ENCODE results near the gene BCL7B.
A peak's percentile ranks its signal among the peaks of the same experiment; 100 is the strongest.
"Not testable (repeated sequence)": the region's sequence is repeated elsewhere in the genome, so short reads cannot be mapped to it uniquely, and the experiment has no call there.

The BCL7B gene

DNA sequence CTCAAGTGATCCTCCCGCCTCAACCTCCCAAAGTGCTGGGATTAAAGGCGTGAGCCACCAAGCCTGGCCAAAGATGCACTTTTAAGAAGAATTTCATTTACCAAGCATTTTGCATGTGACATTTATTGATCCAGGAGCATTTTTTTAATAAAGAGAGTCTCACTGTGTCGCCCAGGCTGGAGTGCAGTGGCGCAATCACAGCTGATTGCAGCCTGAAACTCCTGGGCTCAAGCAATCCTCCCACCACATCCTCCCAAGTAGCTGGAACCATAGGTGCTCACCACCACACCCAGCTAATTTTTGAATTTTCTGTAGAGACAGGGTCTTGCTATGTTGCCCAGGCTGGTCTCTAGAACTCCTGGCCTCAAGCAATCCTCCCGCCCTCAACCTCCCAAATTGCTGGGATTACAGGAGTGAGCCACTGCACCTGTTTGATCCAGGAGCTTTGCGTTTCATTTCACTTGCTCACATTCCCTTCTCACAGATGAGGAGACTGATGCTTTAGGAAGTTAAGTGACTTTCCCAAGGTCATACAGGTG, 25.2 kb upstream of the BCL7B start:
- DNase-seq (ENCODE audit: low spot score), result no peak
- in situ Hi-C loops (cut with MboI; ENCODE audit: low pct_unique_long_range_greater_than_20kb, low sequenced_read_pairs, unreplicated experiment), result no loop called here
- TF ChIP-seq, protein P1, sequence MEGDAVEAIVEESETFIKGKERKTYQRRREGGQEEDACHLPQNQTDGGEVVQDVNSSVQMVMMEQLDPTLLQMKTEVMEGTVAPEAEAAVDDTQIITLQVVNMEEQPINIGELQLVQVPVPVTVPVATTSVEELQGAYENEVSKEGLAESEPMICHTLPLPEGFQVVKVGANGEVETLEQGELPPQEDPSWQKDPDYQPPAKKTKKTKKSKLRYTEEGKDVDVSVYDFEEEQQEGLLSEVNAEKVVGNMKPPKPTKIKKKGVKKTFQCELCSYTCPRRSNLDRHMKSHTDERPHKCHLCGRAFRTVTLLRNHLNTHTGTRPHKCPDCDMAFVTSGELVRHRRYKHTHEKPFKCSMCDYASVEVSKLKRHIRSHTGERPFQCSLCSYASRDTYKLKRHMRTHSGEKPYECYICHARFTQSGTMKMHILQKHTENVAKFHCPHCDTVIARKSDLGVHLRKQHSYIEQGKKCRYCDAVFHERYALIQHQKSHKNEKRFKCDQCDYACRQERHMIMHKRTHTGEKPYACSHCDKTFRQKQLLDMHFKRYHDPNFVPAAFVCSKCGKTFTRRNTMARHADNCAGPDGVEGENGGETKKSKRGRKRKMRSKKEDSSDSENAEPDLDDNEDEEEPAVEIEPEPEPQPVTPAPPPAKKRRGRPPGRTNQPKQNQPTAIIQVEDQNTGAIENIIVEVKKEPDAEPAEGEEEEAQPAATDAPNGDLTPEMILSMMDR (IDR thresholded peaks at IDR 0.05; ENCODE audit: extremely low read depth, insufficient read depth, missing control alignments), result no peak

DNA sequence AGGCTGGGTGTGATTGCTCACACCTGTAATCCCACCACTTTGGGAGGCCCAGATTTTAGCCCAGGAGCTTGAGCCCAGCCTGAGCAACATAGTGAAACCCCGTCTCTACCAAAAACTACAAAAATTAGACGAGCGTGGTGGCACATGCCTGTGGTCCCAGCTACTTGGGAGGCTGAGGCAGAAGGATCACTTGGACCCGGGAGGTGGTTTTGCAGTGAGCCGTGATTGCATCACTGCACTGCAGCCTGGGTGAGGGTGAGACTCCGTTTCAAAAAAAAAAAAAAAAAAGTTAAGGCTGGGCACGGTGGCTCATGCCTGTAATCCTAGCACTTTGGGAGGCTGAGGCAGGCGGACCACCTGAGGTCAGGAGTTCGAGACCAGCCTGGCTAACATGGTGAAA, 23.5 kb upstream of the BCL7B start:
- DNase-seq (ENCODE audit: low spot score); in situ Hi-C loops (cut with MboI; ENCODE audit: low pct_unique_long_range_greater_than_20kb, low sequenced_read_pairs, unreplicated experiment): not testable (repeated sequence)

DNA sequence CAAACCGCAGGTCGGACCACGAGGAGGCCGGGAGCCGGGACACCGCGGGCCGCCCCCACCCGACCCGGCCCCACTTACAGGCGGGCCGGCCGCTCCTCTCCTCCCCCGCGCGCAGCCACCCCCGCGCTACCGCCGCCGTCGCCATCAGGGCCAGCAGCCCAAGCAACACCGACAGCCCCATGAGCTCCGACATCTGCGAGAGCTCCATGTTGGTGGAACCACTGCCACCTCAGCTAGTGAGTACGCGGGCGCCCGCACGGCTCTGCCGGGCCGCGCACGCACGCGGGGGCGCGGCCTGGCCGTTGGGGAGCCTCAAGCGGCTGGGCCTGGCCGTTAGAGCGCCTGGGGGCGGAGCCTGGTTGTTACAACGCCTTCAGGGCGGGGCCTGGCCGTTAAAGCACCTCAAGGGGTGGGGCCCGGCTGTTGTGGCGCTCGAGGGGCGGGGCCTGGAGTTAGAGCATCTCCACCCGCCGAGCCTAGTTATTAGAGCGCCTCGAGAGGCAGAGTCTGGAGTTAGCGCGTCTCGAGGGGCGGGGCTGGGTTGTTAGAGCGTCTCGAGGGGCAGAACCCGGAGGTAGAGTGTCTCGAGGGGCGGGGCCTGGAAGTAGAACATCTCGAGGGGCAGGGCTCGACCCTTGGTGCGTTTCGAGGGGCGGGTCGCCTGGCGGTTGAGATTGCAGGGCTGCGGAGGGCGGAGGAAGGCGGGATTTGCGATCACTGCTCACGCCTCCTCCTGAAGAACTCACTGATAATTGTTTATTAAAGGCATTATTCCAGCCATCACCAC, 21.0 kb upstream of the BCL7B start, which contains the start of gene TBL2:
Gene TBL2, minus strand, starts transcription at position 238 of the 787 bp plus-strand sequence. Its CDS starts 30 bp downstream, at position 208.
- TF ChIP-seq, protein P1 (IDR thresholded peaks at IDR 0.05; ENCODE audit: extremely low read depth, insufficient read depth, missing control alignments), result peak; percentile 27
- peak; percentile 100 for DNase-seq (ENCODE audit: low spot score)
- in situ Hi-C loops (cut with MboI; ENCODE audit: low pct_unique_long_range_greater_than_20kb, low sequenced_read_pairs, unreplicated experiment), result no loop called here

DNA sequence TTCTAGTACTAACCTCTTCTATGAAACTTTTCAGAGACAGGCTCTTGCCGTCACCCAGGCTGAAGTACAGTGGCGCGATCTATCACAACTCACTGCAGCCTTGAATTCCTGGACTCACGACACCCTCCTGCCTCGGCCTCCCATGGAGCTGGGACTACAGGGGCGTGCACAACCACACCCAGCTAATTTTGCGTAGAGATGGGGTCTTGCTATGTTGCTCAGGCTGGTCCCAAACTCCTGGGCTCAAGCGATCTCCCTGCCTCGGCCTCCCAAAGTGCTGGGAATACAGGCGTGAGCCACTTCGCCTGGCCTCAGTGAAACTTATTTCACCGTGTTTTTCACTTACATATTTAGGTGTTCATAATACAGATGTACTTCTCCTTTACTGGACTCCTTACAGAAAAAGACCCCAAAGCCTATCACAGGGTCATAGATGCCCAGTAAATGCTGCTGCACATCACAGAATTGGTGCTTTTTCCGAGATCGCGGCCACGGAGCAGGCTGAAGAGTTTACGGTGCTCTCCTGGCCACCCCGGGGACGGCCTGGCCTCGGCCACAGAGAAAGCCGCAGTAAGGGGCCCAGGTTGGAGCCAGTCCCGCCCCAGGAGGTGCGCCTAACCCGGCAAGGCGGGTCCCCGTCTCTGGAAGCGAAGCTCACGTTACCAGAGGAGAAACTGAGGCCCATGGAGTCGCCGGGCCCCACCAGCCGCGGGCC, 20.3 kb upstream of the BCL7B start:
- in situ Hi-C loops (cut with MboI; ENCODE audit: low pct_unique_long_range_greater_than_20kb, low sequenced_read_pairs, unreplicated experiment), result no loop called here
- TF ChIP-seq, protein P1 (IDR thresholded peaks at IDR 0.05; ENCODE audit: extremely low read depth, insufficient read depth, missing control alignments), result no peak
- DNase-seq (ENCODE audit: low spot score), result no peak

DNA sequence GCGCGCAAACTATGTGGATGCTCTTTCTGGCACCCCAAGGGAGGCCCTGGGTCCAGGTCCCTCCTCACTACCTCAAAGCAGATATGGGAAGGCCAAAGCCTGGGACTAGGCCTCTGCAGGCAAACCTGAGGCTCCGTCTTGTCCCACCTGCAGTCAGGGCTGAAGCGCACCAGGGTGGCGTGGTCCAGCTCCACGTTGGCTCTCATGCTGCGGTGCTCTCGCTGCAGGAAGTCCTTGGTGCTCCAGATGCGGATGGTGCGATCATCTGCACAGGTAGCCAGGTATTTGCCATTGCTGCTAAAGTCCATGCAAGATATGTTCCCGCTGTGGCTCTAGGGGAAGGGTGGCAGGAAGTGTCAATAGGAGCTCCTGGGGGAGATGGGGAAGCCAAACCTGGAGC, 16.3 kb upstream of the BCL7B start:
- DNase-seq (ENCODE audit: low spot score), result no peak
- in situ Hi-C loops (cut with MboI; ENCODE audit: low pct_unique_long_range_greater_than_20kb, low sequenced_read_pairs, unreplicated experiment), result no loop called here
- TF ChIP-seq, protein P1 (IDR thresholded peaks at IDR 0.05; ENCODE audit: extremely low read depth, insufficient read depth, missing control alignments), result no peak

DNA sequence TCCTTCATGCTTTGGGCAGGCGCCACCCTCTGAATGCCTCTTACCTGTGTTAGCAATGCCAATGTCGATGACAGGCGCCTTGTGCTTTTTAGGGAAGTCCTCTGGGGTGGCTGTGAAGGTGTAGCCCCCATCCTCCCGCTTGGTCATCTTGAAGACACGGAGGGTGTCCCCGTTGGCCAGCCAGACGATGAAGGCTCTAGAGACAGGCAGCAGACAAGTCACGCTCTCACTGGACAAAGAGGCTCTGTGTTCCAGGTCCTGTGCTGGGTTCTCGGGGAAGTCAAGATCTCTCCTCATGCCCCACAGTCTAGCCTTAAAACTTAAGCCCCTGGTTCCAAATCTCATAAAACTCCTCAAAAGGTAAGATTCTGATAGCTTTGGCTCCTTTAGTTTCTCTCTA, 15.8 kb upstream of the BCL7B start:
- in situ Hi-C loops (cut with MboI; ENCODE audit: low pct_unique_long_range_greater_than_20kb, low sequenced_read_pairs, unreplicated experiment), result no loop called here
- TF ChIP-seq, protein P1 (IDR thresholded peaks at IDR 0.05; ENCODE audit: extremely low read depth, insufficient read depth, missing control alignments), result no peak
- DNase-seq (ENCODE audit: low spot score), result no peak

DNA sequence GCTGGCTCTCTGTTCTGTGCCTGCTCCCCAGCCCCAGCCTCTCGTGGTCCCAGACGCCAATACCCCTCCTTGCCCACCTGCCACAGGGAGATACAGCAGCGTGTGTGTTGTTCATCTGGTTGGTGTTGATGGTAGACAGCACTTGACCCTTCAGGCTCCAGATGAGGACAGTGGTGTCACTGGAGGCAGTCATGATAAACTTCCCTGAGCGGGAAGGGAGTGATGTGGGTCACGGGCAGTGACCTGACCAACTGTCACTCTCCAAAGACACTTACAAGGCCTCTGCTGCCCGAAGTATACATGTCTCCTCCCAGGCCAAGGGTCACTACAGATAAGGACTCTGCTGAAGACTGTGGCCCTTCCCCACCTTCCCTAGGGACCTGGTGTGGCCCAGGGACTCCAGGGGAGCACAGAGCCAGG, 15.3 kb upstream of the BCL7B start:
- DNase-seq (ENCODE audit: low spot score), result no peak
- TF ChIP-seq, protein P1 (IDR thresholded peaks at IDR 0.05; ENCODE audit: extremely low read depth, insufficient read depth, missing control alignments), result no peak
- in situ Hi-C loops (cut with MboI; ENCODE audit: low pct_unique_long_range_greater_than_20kb, low sequenced_read_pairs, unreplicated experiment), result no loop called here

Data from GM13977 (cell line).